SK-N-SH (cell line): ENCODE results near the gene RCN1. TPM values are rescaled to one million over a fixed set of nuclear protein-coding genes. Genes with fewer than 3 reads are reported as not detected.

Experiments used
- CTCF ChIA-PET: fragments of 300-600, 350-600 bp; formaldehyde crosslinking; extraction: SDS; loops from one replicate; lab custom pipeline; 2021; lab: Yijun Ruan, JAX
- POLR2A ChIA-PET: fragments of 350-600 bp; sonication (Branson Sonifier 250); formaldehyde crosslinking; extraction: SDS; loops from one replicate; lab custom pipeline; 2020; ENCODE audit warnings: antibody characterized with exemption, inconsistent platforms; lab: Yijun Ruan, JAX
- DNase-seq: peaks from one replicate; pipeline ENCODE4 v3.0.0; 2012
- H2AFZ ChIP-seq: fragments of 200-600 bp; sonication (generic); 2 replicates; pipeline ENCODE4 v1.8.1; 2016; ENCODE audit warnings: antibody characterized with exemption, mild to moderate bottlenecking, low read depth
- H3F3A ChIP-seq: fragments of 200-600 bp; sonication (generic); replicated peaks from 2 replicates; pipeline ENCODE3; 2016; ENCODE audit warnings: antibody characterized with exemption, mild to moderate bottlenecking; ENCODE audit not compliant: insufficient read depth
- H3K27ac ChIP-seq, 2 experiments: fragments of 200-500 bp in 1 of 2; fragments of 200-600 bp in 1 of 2; sonication (Bioruptor generic) in 1 of 2; sonication (generic), shearing (Covaris generic) in 1 of 2; 2 replicates each; pipeline versions ENCODE4 v1.5.1 to v1.6.1; 2014 to 2016; ENCODE audit warnings: low read depth in 2 of 2, inconsistent platforms in 1 of 2, low read length in 1 of 2, mild to moderate bottlenecking in 1 of 2, mixed read lengths in 1 of 2
- H3K27me3 ChIP-seq: fragments of 200-600 bp; sonication (generic), shearing (Covaris generic); 2 replicates; pipeline ENCODE4 v1.6.1; 2016; ENCODE audit warnings: mixed run types; ENCODE audit not compliant: insufficient read depth
- H3K36me3 ChIP-seq, 2 experiments: fragments of 200-500 bp in 1 of 2; fragments of 200-600 bp in 1 of 2; sonication (Bioruptor generic) in 1 of 2; sonication (generic) in 1 of 2; replicated peaks in 1 of 2; 2 replicates each; pipeline versions ENCODE3 to v1.5.1; 2014 to 2016; ENCODE audit warnings: low read length in 1 of 2, mild to moderate bottlenecking in 1 of 2; ENCODE audit not compliant: insufficient read depth in 2 of 2, control insufficient read depth in 1 of 2
- H3K4me1 ChIP-seq, 2 experiments: fragments of 200-500 bp in 1 of 2; fragments of 200-600 bp in 1 of 2; sonication (Bioruptor generic) in 1 of 2; sonication (generic), shearing (Covaris generic) in 1 of 2; 2 replicates each; pipeline versions ENCODE4 v1.5.1 to v1.6.1; 2014 to 2016; ENCODE audit warnings: low read depth in 1 of 2, low read length in 1 of 2, mixed run types in 1 of 2; ENCODE audit not compliant: insufficient read depth in 2 of 2, control insufficient read depth in 1 of 2
- H3K4me2 ChIP-seq: fragments of 200-600 bp; sonication (generic), shearing (Covaris generic); 2 replicates; pipeline ENCODE4 v1.6.1; 2017; ENCODE audit warnings: mixed run types
- H3K4me3 ChIP-seq, 2 experiments: fragments of 200-500 bp in 1 of 2; fragments of 200-600 bp in 1 of 2; sonication (Bioruptor generic) in 1 of 2; sonication (generic), shearing (Covaris generic) in 1 of 2; 2 replicates each; pipeline versions ENCODE4 v1.5.1 to v1.8.1; 2014 to 2016; ENCODE audit warnings: low read depth in 2 of 2, inconsistent platforms in 1 of 2, low read length in 1 of 2, mild to moderate bottlenecking in 1 of 2, mixed read lengths in 1 of 2, moderate library complexity in 1 of 2
- H3K79me2 ChIP-seq: fragments of 200-600 bp; sonication (generic); 2 replicates; pipeline ENCODE4 v1.8.1; 2017; ENCODE audit warnings: mild to moderate bottlenecking; ENCODE audit not compliant: insufficient read depth
- H3K9ac ChIP-seq: fragments of 200-600 bp; sonication (generic); 2 replicates; pipeline ENCODE4 v1.6.1; 2017; ENCODE audit warnings: mixed run types
- H3K9me2 ChIP-seq: fragments of 200-600 bp; sonication (generic); 2 replicates; pipeline ENCODE4 v1.6.1; 2017; ENCODE audit warnings: mixed run types
- H3K9me3 ChIP-seq: fragments of 200-600 bp; sonication (generic); 2 replicates; pipeline ENCODE4 v1.6.1; 2017; ENCODE audit warnings: mixed run types, mild to moderate bottlenecking, moderate library complexity
- H4K20me1 ChIP-seq: fragments of 200-600 bp; sonication (generic); 2 replicates; pipeline ENCODE4 v1.6.1; 2017; ENCODE audit warnings: mild to moderate bottlenecking, mixed run types; ENCODE audit not compliant: insufficient read depth
- CHD2 ChIP-seq: fragments of 150-350 bp; IDR thresholded peaks from 2 replicates; pipeline ENCODE4 v1.6.1; 2018; ENCODE audit warnings: low read length; ENCODE audit not compliant: partially characterized antibody
- ELF1 ChIP-seq: IDR thresholded peaks from 2 replicates; pipeline ENCODE4 v1.4.0; 2012
- EZH2phosphoT487 ChIP-seq: fragments of 200-600 bp; sonication (generic); IDR thresholded peaks from 2 replicates; pipeline ENCODE4 v1.6.1; 2017; ENCODE audit warnings: low read depth, mixed run types, mild to moderate bottlenecking, antibody characterized with exemption, moderate library complexity, borderline replicate concordance
- FOXJ3 ChIP-seq: sonication (generic); formaldehyde crosslinking; IDR thresholded peaks from 2 replicates; pipeline ENCODE4 v1.5.1; 2020; ENCODE audit warnings: mild to moderate bottlenecking, missing genetic modification reagents
- FOXM1 ChIP-seq: IDR thresholded peaks from 2 replicates; pipeline ENCODE4 v1.4.0; 2012; ENCODE audit warnings: low read depth, mild to moderate bottlenecking
- GATA2 ChIP-seq: sonication (generic); formaldehyde crosslinking; IDR thresholded peaks from 2 replicates; pipeline ENCODE4 v1.5.0; 2020; ENCODE audit warnings: mild to moderate bottlenecking, missing genetic modification reagents
- JUND ChIP-seq: IDR thresholded peaks from 2 replicates; pipeline ENCODE4 v1.4.0; 2012
- MEF2A ChIP-seq: IDR thresholded peaks from 2 replicates; pipeline ENCODE4 v1.4.0; 2012; ENCODE audit warnings: low read depth, borderline replicate concordance
- NRF1 ChIP-seq: IDR thresholded peaks from 2 replicates; pipeline ENCODE4 v1.6.1; 2012; ENCODE audit warnings: low read depth, mild to moderate bottlenecking, low read length
- RAD21 ChIP-seq: IDR thresholded peaks from 2 replicates; pipeline ENCODE4 v1.6.1; 2012; ENCODE audit warnings: mild to moderate bottlenecking, low read length
- RXRA ChIP-seq: IDR thresholded peaks from 2 replicates; pipeline ENCODE4 v1.4.0; 2012; ENCODE audit warnings: low read depth, mild to moderate bottlenecking, borderline replicate concordance
- SIN3A ChIP-seq: IDR thresholded peaks from 2 replicates; pipeline ENCODE4 v1.6.1; 2012; ENCODE audit warnings: low read depth, mild to moderate bottlenecking, low read length, moderate library complexity, borderline replicate concordance
- TCF12 ChIP-seq: IDR thresholded peaks from 2 replicates; pipeline ENCODE4 v1.4.0; 2012
- TEAD4 ChIP-seq: IDR thresholded peaks from 2 replicates; pipeline ENCODE4 v1.4.0; 2012; ENCODE audit warnings: mild to moderate bottlenecking, borderline replicate concordance; ENCODE audit not compliant: insufficient read depth
- WGBS: methylation state at CpG from one replicate; pipeline ENCODE4 v1.1.6; 2017; ENCODE audit warnings: low lambda C conversion rate; 5-methylcytosine and 5-hydroxymethylcytosine counted together
- polyA plus RNA-seq, 3 experiments: library from polyadenylated mRNA; depleted of rRNA; stranded (reverse); fragments of >200 nt; gene quantifications; 2 replicates each; pipeline ENCODE4 v1.2.3, GENCODE V29; 2012
- TF ChIP-seq, protein P1 (sequence below): IDR thresholded peaks from 2 replicates; pipeline ENCODE4 v1.6.1; 2012; ENCODE audit warnings: mild to moderate bottlenecking, low read depth, low read length, moderate library complexity

The RCN1 gene
- polyA plus RNA-seq, 1 of the 3 experiments (the other 2 are of a cell fraction): 63.3 TPM

- H3K4me3 ChIP-seq: no peak overlapping the region
- TF ChIP-seq FOXM1 (no peak), JUND (no peak), GATA2 (CRISPR knock-in tag) (no peak), TCF12 (no peak), SIN3A (no peak), FOXJ3 (CRISPR knock-in tag) (no peak), EZH2phosphoT487 (no peak), RAD21 (no peak)
- no peaks in the 10 kb centered on the region for H3K9me2 ChIP-seq
- peaks cover 6% of the 10 kb centered on the region for H3F3A ChIP-seq
- H4K20me1 ChIP-seq: no peaks in the 10 kb centered on the region
- WGBS: 55% methylated on average over 5 of the region's 5 CpGs
- no peaks in the 10 kb centered on the region for H3K27me3 ChIP-seq
- H3K27ac ChIP-seq: no peak overlapping the region
- no peak for DNase-seq
- H3K9me3 ChIP-seq: no peaks in the 10 kb centered on the region
- peaks cover 0 to 9% of the 10 kb centered on the region in 2 experiments; a peak in 2 of 4 replicates for H3K4me1 ChIP-seq
- H3K9ac ChIP-seq: no peak overlapping the region
- no peaks in the 10 kb centered on the region for H3K79me2 ChIP-seq
- H2AFZ ChIP-seq: no peak overlapping the region
- H3K36me3 ChIP-seq: no peaks in the 10 kb centered on the region
- no peak overlapping the region for H3K4me2 ChIP-seq
- ChIA-PET POLR2A (no interaction called here), CTCF (interaction anchor here (0.9 kb wide), 1 partner anchor 19 kb away, joined by 3 read pairs; no protein-coding TSS in a partner anchor)
Observed at GRCh38 chr11:32115446-32115845, 24.6 kb downstream of the RCN1 start.

DNA sequence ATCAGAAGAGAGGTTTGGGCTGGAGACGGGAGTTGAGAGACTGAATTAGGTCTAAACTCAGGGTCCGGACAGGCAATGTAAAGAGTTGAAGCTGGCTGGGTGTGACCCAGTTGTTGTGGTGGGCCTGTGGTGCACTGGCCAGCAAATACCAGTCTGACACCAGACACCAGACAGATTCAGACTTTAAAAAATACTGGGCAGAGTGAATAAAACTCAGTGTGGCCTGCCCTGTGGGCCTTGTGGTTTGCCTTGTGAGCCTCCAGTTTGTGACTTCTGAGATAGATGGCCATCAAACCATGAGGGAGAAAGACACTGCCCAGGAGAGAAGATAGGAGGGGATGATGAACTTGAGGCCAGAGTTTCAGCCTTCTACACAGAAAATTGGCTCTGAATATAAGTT lies 25.8 kb downstream of the RCN1 start:
- 97% methylated on average over 2 of the region's 2 CpGs for WGBS
- no peaks in the 10 kb centered on the region for H4K20me1 ChIP-seq
- no peaks in the 10 kb centered on the region for H3K27me3 ChIP-seq
- H3K79me2 ChIP-seq: no peaks in the 10 kb centered on the region
- H3K9me3 ChIP-seq: no peaks in the 10 kb centered on the region
- no peaks in the 10 kb centered on the region for H3K9me2 ChIP-seq
- H3K4me1 ChIP-seq: peaks cover 0 to 9% of the 10 kb centered on the region in 2 experiments; a peak in 2 of 4 replicates
- no peak overlapping the region for H2AFZ ChIP-seq
- CTCF ChIA-PET: interaction anchor here (1.8 kb wide), 1 partner anchor 64 kb away, joined by 6 read pairs; no protein-coding TSS in a partner anchor
- H3K9ac ChIP-seq: no peak overlapping the region
- no peak overlapping the region for H3K4me3 ChIP-seq
- H3F3A ChIP-seq: peaks cover 6% of the 10 kb centered on the region
- DNase-seq: no peak
- no peak overlapping the region for H3K4me2 ChIP-seq
- TF ChIP-seq ELF1 (no peak), MEF2A (no peak), NRF1 (no peak), TEAD4 (no peak), RXRA (no peak), EZH2phosphoT487 (no peak), RAD21 (no peak), CHD2 (no peak)
- TF ChIP-seq, protein P1, sequence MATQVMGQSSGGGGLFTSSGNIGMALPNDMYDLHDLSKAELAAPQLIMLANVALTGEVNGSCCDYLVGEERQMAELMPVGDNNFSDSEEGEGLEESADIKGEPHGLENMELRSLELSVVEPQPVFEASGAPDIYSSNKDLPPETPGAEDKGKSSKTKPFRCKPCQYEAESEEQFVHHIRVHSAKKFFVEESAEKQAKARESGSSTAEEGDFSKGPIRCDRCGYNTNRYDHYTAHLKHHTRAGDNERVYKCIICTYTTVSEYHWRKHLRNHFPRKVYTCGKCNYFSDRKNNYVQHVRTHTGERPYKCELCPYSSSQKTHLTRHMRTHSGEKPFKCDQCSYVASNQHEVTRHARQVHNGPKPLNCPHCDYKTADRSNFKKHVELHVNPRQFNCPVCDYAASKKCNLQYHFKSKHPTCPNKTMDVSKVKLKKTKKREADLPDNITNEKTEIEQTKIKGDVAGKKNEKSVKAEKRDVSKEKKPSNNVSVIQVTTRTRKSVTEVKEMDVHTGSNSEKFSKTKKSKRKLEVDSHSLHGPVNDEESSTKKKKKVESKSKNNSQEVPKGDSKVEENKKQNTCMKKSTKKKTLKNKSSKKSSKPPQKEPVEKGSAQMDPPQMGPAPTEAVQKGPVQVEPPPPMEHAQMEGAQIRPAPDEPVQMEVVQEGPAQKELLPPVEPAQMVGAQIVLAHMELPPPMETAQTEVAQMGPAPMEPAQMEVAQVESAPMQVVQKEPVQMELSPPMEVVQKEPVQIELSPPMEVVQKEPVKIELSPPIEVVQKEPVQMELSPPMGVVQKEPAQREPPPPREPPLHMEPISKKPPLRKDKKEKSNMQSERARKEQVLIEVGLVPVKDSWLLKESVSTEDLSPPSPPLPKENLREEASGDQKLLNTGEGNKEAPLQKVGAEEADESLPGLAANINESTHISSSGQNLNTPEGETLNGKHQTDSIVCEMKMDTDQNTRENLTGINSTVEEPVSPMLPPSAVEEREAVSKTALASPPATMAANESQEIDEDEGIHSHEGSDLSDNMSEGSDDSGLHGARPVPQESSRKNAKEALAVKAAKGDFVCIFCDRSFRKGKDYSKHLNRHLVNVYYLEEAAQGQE: no peak
- no peak overlapping the region for H3K27ac ChIP-seq
- H3K36me3 ChIP-seq: no peaks in the 10 kb centered on the region
- POLR2A ChIA-PET: no interaction called here
